HEK293T (cell line): ENCODE results near the gene KIF5A.

ENCODE experiments used
- ARNT ChIP-seq: fragments of 450-650 bp; IDR thresholded peaks from 2 replicates; pipeline ENCODE4 v1.6.1; 2017; ENCODE audit warnings: mild to moderate bottlenecking
- BHLHE40 ChIP-seq: fragments of 450-650 bp; IDR thresholded peaks from 2 replicates; pipeline ENCODE4 v1.6.1; 2016; ENCODE audit warnings: mild to moderate bottlenecking, moderate library complexity, borderline replicate concordance
- ELF4 ChIP-seq: fragments of 450-650 bp; IDR thresholded peaks from 2 replicates; pipeline ENCODE4 v1.6.1; 2017; ENCODE audit warnings: antibody characterized with exemption
- FOXA1 ChIP-seq: fragments of 450-650 bp; IDR thresholded peaks from 2 replicates; pipeline ENCODE4 v1.6.1; 2016; ENCODE audit warnings: mild to moderate bottlenecking
- FOXK2 ChIP-seq: fragments of 450-650 bp; IDR thresholded peaks from 2 replicates; pipeline ENCODE4 v1.6.1; 2016; ENCODE audit warnings: mild to moderate bottlenecking
- FOXM1 ChIP-seq: fragments of 450-650 bp; IDR thresholded peaks from 2 replicates; pipeline ENCODE4 v1.6.1; 2017; ENCODE audit warnings: mild to moderate bottlenecking, borderline replicate concordance
- HDGF ChIP-seq: fragments of 450-650 bp; IDR thresholded peaks from 2 replicates; pipeline ENCODE4 v1.6.1; 2017; ENCODE audit warnings: antibody characterized with exemption, borderline replicate concordance
- NFRKB ChIP-seq: fragments of 450-650 bp; IDR thresholded peaks from 2 replicates; pipeline ENCODE4 v1.6.1; 2016; ENCODE audit warnings: mild to moderate bottlenecking, moderate library complexity
- SP1 ChIP-seq: fragments of 450-650 bp; IDR thresholded peaks from 2 replicates; pipeline ENCODE4 v1.6.1; 2017
- SUZ12 ChIP-seq: fragments of 450-650 bp; IDR thresholded peaks from 2 replicates; pipeline ENCODE4 v1.6.1; 2016; ENCODE audit warnings: mild to moderate bottlenecking
- TARDBP ChIP-seq: fragments of 450-650 bp; IDR thresholded peaks from 2 replicates; pipeline ENCODE4 v1.6.1; 2016
- ZNF384 ChIP-seq: fragments of 450-650 bp; IDR thresholded peaks from 2 replicates; pipeline ENCODE4 v1.6.1; 2016

- TF ChIP-seq ELF4, result no peak
- TF ChIP-seq HDGF, result no peak
- no peak for TF ChIP-seq BHLHE40
- TF ChIP-seq SP1, result no peak
- no peak for TF ChIP-seq SUZ12
- TF ChIP-seq TARDBP, result no peak
- no peak for TF ChIP-seq ARNT
- TF ChIP-seq FOXM1, result no peak
- no peak for TF ChIP-seq FOXK2
- no peak for TF ChIP-seq ZNF384
- TF ChIP-seq FOXA1, result no peak
- no peak for TF ChIP-seq NFRKB
Observed at GRCh38 chr12:57606399-57606798, 56.6 kb downstream of the KIF5A start.
